Measurements from ENCODE around the gene RALGAPA2. TPM values are rescaled to one million over a fixed set of nuclear protein-coding genes. Genes with fewer than 3 reads are reported as not detected.
A peak's percentile ranks its signal among the peaks of the same experiment; 100 is the strongest.

Gene RALGAPA2
- total and polyA plus RNA-seq, 2 of the 13 experiments (the other 11 are each of a cell fraction or from before 2014, with no cell fraction given), result 13.8 to 17.7 TPM

DNA sequence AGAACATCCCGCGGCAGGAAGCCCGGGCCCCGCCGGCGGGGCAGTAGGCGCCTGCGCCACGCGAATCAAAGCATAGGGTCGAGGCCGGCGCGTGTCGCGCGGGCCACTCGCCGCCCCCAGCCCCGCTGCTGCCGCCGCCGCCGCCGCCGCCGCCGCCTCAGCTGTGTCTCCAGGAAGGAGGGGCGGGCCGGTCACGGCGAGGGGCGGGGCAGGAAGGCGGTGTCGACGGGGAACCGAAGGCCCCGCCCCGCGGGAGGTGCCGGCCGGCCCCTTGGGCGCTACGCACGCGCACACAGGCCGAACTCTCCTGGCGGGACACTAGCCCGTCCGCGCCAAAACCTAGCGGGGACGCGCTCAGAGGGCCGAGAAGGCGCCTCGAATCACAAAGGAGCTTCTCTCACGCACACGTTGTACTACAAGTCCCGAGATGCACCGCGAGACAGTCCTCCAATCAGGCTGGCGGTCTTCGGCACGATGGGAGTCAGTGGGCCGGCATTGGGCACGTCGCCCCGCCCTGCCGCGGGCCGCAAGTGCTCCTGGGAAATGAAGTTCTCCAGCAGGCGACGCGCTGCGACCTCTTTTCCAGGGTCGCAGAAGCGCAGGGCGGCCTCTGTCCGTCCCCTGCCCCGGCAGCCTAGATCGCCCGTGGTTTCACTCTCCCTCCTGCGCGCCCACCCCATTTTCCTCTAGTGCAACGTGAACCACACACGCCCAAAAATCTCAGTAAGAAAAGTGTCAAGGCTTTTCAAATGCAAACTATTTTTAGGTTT, at the start of gene RALGAPA2 (continued):
- TF ChIP-seq THYN1 (CRISPR knock-in tag; IDR thresholded peaks at IDR 0.05; ENCODE audit: borderline replicate concordance, low read depth) (0 out of 2 replicates have a peak, but pooled peaks have one; percentile 77), ZNF777 (CRISPR knock-in tag; IDR thresholded peaks at IDR 0.05) (no peak), MED8 (CRISPR knock-in tag; IDR thresholded peaks at IDR 0.05; ENCODE audit: insufficient replicate concordance) (no peak), HMG20B (CRISPR knock-in tag; conservative IDR thresholded peaks at IDR 0.05) (peak; percentile 41; the same call in 1 of the 2 replicates), HOXA9 (CRISPR knock-in tag; IDR thresholded peaks at IDR 0.05; ENCODE audit: borderline replicate concordance) (no peak), SIX1 (CRISPR knock-in tag; IDR thresholded peaks at IDR 0.05; ENCODE audit: borderline replicate concordance) (no peak), NFATC3 (CRISPR knock-in tag; IDR thresholded peaks at IDR 0.05) (no peak), RNF2 (conservative IDR thresholded peaks at IDR 0.05; ENCODE audit: low read depth) (no peak; the same call in 1 of the 2 replicates), ZNF441 (CRISPR knock-in tag; IDR thresholded peaks at IDR 0.05; ENCODE audit: borderline replicate concordance) (peak; percentile 80), ZNF432 (CRISPR knock-in tag; IDR thresholded peaks at IDR 0.05; ENCODE audit: borderline replicate concordance) (no peak), KMT2A (CRISPR knock-in tag; IDR thresholded peaks at IDR 0.05) (peak; percentile 71), ASH2L (IDR thresholded peaks at IDR 0.05; ENCODE audit: insufficient read length, low read depth, low read length) (peak; percentile 61)
- TF ChIP-seq, protein P1, sequence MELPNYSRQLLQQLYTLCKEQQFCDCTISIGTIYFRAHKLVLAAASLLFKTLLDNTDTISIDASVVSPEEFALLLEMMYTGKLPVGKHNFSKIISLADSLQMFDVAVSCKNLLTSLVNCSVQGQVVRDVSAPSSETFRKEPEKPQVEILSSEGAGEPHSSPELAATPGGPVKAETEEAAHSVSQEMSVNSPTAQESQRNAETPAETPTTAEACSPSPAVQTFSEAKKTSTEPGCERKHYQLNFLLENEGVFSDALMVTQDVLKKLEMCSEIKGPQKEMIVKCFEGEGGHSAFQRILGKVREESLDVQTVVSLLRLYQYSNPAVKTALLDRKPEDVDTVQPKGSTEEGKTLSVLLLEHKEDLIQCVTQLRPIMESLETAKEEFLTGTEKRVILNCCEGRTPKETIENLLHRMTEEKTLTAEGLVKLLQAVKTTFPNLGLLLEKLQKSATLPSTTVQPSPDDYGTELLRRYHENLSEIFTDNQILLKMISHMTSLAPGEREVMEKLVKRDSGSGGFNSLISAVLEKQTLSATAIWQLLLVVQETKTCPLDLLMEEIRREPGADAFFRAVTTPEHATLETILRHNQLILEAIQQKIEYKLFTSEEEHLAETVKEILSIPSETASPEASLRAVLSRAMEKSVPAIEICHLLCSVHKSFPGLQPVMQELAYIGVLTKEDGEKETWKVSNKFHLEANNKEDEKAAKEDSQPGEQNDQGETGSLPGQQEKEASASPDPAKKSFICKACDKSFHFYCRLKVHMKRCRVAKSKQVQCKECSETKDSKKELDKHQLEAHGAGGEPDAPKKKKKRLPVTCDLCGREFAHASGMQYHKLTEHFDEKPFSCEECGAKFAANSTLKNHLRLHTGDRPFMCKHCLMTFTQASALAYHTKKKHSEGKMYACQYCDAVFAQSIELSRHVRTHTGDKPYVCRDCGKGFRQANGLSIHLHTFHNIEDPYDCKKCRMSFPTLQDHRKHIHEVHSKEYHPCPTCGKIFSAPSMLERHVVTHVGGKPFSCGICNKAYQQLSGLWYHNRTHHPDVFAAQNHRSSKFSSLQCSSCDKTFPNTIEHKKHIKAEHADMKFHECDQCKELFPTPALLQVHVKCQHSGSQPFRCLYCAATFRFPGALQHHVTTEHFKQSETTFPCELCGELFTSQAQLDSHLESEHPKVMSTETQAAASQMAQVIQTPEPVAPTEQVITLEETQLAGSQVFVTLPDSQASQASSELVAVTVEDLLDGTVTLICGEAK (IDR thresholded peaks at IDR 0.05), result no peak
- TF ChIP-seq, protein P1 (CRISPR knock-in tag; IDR thresholded peaks at IDR 0.05), result peak; percentile 19; the same call in 1 of the 2 replicates
- TF ChIP-seq, protein P2, sequence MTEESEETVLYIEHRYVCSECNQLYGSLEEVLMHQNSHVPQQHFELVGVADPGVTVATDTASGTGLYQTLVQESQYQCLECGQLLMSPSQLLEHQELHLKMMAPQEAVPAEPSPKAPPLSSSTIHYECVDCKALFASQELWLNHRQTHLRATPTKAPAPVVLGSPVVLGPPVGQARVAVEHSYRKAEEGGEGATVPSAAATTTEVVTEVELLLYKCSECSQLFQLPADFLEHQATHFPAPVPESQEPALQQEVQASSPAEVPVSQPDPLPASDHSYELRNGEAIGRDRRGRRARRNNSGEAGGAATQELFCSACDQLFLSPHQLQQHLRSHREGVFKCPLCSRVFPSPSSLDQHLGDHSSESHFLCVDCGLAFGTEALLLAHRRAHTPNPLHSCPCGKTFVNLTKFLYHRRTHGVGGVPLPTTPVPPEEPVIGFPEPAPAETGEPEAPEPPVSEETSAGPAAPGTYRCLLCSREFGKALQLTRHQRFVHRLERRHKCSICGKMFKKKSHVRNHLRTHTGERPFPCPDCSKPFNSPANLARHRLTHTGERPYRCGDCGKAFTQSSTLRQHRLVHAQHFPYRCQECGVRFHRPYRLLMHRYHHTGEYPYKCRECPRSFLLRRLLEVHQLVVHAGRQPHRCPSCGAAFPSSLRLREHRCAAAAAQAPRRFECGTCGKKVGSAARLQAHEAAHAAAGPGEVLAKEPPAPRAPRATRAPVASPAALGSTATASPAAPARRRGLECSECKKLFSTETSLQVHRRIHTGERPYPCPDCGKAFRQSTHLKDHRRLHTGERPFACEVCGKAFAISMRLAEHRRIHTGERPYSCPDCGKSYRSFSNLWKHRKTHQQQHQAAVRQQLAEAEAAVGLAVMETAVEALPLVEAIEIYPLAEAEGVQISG (CRISPR knock-in tag; IDR thresholded peaks at IDR 0.05), result peak; percentile 95
- TF ChIP-seq, protein P3, sequence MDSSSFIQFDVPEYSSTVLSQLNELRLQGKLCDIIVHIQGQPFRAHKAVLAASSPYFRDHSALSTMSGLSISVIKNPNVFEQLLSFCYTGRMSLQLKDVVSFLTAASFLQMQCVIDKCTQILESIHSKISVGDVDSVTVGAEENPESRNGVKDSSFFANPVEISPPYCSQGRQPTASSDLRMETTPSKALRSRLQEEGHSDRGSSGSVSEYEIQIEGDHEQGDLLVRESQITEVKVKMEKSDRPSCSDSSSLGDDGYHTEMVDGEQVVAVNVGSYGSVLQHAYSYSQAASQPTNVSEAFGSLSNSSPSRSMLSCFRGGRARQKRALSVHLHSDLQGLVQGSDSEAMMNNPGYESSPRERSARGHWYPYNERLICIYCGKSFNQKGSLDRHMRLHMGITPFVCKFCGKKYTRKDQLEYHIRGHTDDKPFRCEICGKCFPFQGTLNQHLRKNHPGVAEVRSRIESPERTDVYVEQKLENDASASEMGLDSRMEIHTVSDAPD (CRISPR knock-in tag; IDR thresholded peaks at IDR 0.05), result no peak

Data from HepG2 (cell line).